ENCODE results near the gene C9orf43. TPM values are rescaled to one million over a fixed set of nuclear protein-coding genes. Genes with fewer than 3 reads are reported as not detected.

Gene C9orf43
- total RNA-seq, 1 experiment from 2014 or later: 0.42 TPM

DNA sequence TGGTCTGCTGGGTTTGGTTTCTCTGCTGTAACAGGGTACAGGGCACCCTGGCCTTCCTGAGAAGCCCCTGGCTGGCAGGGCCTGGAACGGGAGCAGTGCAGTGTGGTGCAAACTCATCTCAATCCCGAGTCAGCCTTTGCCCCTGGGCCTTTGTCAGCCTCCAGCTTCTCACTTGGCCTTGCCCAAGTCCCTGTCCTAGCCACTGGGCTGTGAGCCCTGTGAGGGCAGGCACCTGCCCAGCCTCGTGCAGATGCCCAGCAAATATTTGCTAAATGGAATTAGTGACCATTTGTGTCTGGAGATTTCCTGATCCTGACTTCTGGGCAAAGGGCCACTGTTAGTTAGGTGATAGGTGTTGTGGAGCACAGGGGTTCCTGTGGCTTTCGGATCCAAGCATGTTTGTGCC lies 66.0 kb downstream of the C9orf43 start:
- no peak for DNase-seq
- Histone ChIP-seq H3K27me3 (ENCODE audit: control insufficient read depth, insufficient read depth, low read length) (no peaks in the 10 kb centered on the region), H3K36me3 (replicated peaks; ENCODE audit: control insufficient read depth, insufficient read depth, low read length) (no peaks in the 10 kb centered on the region), H3K4me3 (ENCODE audit: insufficient read depth, low read depth, low read length) (no peak overlapping the region)

DNA sequence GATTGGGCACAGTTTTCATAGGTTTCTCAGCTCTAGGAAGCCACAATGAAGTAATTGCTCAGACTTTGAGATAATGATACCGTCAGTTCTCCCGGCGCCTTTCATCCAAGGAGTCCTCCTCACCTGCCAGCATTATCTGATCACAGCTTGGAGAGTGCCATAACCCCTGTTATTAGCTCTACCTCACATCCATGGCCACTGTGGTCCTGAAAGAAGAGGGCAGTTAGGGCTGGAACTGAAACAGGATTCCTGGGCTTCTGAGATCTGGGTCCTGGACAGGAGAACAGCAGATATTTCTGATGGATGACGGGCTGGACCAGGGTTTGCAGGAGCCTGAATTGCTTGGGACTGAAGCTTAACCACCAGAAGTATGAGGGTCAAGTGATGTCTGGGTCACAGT lies 66.5 kb downstream of the C9orf43 start:
- DNase-seq: no peak
- H3K4me3 ChIP-seq (ENCODE audit: insufficient read depth, low read depth, low read length): no peak overlapping the region
- no peaks in the 10 kb centered on the region for H3K27me3 ChIP-seq (ENCODE audit: control insufficient read depth, insufficient read depth, low read length)
- H3K36me3 ChIP-seq (replicated peaks; ENCODE audit: control insufficient read depth, insufficient read depth, low read length): no peaks in the 10 kb centered on the region

GRCh38 chr9:113477661-113478060 lies 67.1 kb downstream of the C9orf43 start:
- Histone ChIP-seq H3K27me3 (ENCODE audit: control insufficient read depth, insufficient read depth, low read length) (no peaks in the 10 kb centered on the region), H3K36me3 (replicated peaks; ENCODE audit: control insufficient read depth, insufficient read depth, low read length) (no peaks in the 10 kb centered on the region), H3K4me3 (ENCODE audit: insufficient read depth, low read depth, low read length) (no peak overlapping the region)
- no peak for DNase-seq

DNA sequence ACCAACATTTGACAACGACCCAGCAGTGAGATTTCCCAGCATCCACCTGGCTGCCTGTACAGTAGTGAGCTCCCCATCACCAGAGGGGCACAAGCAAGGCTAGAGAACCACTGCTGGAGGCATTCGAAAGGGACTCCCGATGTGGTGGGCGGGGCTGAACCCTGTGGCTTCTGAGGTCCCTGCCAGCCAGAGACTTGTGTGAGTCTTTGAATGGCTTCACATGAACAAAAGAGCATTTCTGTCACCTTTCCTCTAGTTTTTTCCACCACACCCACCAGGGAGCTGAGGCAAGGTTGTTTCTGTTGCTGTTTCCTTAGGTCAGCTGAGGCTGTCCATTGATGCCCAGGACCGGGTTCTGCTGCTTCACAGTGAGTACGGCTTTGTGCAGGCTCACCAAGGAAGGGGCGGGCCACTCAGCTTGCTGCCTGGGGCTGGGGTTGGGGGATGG lies 68.7 kb downstream of the C9orf43 start:
- Histone ChIP-seq H3K36me3 (replicated peaks; ENCODE audit: control insufficient read depth, insufficient read depth, low read length) (no peaks in the 10 kb centered on the region), H3K27me3 (ENCODE audit: control insufficient read depth, insufficient read depth, low read length) (no peaks in the 10 kb centered on the region), H3K4me3 (ENCODE audit: insufficient read depth, low read depth, low read length) (no peak overlapping the region)
- DNase-seq: no peak

Other genes starting within 250 kb of the C9orf43 start
- gene FKBP15, start 189.5 kb upstream of the C9orf43 start, total RNA-seq (2014; rRNA removed; shearing (Covaris generic)): 12.9 and 15.2 TPM in 2 replicates
- 21.8 and 26.7 TPM in 2 replicates for gene SLC31A1, start 189.2 kb upstream of the C9orf43 start, total RNA-seq (2014; rRNA removed; shearing (Covaris generic))
- 36.0 and 40.8 TPM in 2 replicates for gene CDC26, start 135.2 kb upstream of the C9orf43 start, total RNA-seq (2014; rRNA removed; shearing (Covaris generic))
- gene PRPF4, start 135.1 kb upstream of the C9orf43 start, total RNA-seq (2014; rRNA removed; shearing (Covaris generic)): 34.5 and 38.4 TPM in 2 replicates
- gene RNF183, start 107.4 kb upstream of the C9orf43 start, total RNA-seq (2014; rRNA removed; shearing (Covaris generic)): 0.78 TPM in 1 of 2 replicates, not detected in the other
- gene WDR31, start 70.5 kb upstream of the C9orf43 start, total RNA-seq (2014; rRNA removed; shearing (Covaris generic)): 0.11 and 0.38 TPM in 2 replicates
- gene BSPRY, start 61.2 kb upstream of the C9orf43 start, total RNA-seq (2014; rRNA removed; shearing (Covaris generic)): 1.5 and 2.3 TPM in 2 replicates
- 26.2 and 36.2 TPM in 2 replicates for gene HDHD3, start 33.8 kb upstream of the C9orf43 start, total RNA-seq (2014; rRNA removed; shearing (Covaris generic))
- gene ALAD, start 9.5 kb upstream of the C9orf43 start, total RNA-seq (2014; rRNA removed; shearing (Covaris generic)): 10.9 and 11.6 TPM in 2 replicates
- 61.2 and 61.6 TPM in 2 replicates for gene POLE3, start 72 bp upstream of the C9orf43 start, total RNA-seq (2014; rRNA removed; shearing (Covaris generic))
- gene RGS3, start 53.0 kb downstream of the C9orf43 start, total RNA-seq (2014; rRNA removed; shearing (Covaris generic)): 18.2 and 22.4 TPM in 2 replicates

Data from H7 (cell line).